ENCODE data around the gene NOS1. TPM values are rescaled to one million over a fixed set of nuclear protein-coding genes. Genes with fewer than 3 reads are reported as not detected.

The NOS1 gene
- total RNA-seq, 1 experiment from 2014 or later: 2.3 TPM

DNA sequence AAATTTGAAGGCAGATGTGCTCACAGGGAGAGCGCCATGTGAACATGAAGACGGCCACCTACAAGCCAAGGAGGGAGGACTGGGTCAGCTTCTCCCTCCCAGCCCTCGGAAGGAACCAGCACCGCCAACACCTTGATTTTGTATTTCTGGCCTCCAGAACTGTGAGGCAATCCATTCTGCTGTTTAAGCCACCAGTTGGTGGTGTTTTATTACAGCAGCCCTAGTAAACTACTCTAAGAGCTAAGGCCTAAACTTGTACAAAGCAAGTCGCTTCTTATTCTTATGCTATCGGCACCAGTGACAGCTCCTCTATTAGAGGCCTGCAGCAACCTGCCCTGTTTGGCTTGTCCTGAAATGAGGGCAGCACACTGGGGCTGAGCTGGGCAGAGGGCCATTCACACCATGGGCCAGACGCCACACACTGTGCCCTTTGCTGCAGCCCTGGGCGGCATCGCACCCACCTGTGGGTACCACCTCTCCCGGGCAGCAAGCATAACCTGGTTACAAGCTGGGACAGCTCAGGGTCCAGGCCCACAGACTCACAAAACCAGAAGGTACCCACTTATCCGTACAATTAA is 62.7 kb downstream of the NOS1 start:
- TF ChIP-seq, protein P1, sequence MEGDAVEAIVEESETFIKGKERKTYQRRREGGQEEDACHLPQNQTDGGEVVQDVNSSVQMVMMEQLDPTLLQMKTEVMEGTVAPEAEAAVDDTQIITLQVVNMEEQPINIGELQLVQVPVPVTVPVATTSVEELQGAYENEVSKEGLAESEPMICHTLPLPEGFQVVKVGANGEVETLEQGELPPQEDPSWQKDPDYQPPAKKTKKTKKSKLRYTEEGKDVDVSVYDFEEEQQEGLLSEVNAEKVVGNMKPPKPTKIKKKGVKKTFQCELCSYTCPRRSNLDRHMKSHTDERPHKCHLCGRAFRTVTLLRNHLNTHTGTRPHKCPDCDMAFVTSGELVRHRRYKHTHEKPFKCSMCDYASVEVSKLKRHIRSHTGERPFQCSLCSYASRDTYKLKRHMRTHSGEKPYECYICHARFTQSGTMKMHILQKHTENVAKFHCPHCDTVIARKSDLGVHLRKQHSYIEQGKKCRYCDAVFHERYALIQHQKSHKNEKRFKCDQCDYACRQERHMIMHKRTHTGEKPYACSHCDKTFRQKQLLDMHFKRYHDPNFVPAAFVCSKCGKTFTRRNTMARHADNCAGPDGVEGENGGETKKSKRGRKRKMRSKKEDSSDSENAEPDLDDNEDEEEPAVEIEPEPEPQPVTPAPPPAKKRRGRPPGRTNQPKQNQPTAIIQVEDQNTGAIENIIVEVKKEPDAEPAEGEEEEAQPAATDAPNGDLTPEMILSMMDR (conservative IDR thresholded peaks at IDR 0.05): no peak
- H3T11ph ChIP-seq (ENCODE audit: low read length): no peak overlapping the region
- Mint-ChIP-seq H3K27me3 (ENCODE audit: low read depth) (peaks cover 2% of the 10 kb centered on the region), H3K27ac (no peak overlapping the region), H3K9me3 (peaks cover 10 to 13% of the 10 kb centered on the region in 2 experiments), H3K4me1 (peaks cover 13% of the 10 kb centered on the region in 2 experiments), H3K4me3 (no peak overlapping the region), H3K36me3 (ENCODE audit: insufficient read depth in 1 of 3, low read depth in 3 of 3) (peaks cover 2 to 11% (median 8%) of the 10 kb centered on the region in 3 experiments; a peak in 5 of 7 replicates)
- H2BK20ac ChIP-seq (ENCODE audit: low read depth, low read length, poor library complexity, severe bottlenecking): no peak overlapping the region
- DNase-seq: no peak
- no peak overlapping the region for H3K14ac ChIP-seq (ENCODE audit: insufficient read depth, low read length)
- H3K4me2 ChIP-seq (ENCODE audit: insufficient read depth, insufficient read length, low read length): no peak overlapping the region
- no peak overlapping the region for H4K91ac ChIP-seq (ENCODE audit: insufficient read length, low read depth, low read length)
- H3K23me2 ChIP-seq (ENCODE audit: insufficient read length, low read depth, low read length, poor library complexity, severe bottlenecking): no peaks in the 10 kb centered on the region
- H3K4ac ChIP-seq (ENCODE audit: low read depth, low read length): no peak overlapping the region
- H3K27me3 ChIP-seq (ENCODE audit: insufficient read depth, low read length): no peaks in the 10 kb centered on the region
- H2BK120ac ChIP-seq (ENCODE audit: low read depth, low read length, poor library complexity, severe bottlenecking): no peak overlapping the region
- no peak overlapping the region for H3K18ac ChIP-seq (ENCODE audit: insufficient read length, low read depth, low read length)
- H3K79me2 ChIP-seq (ENCODE audit: insufficient read depth, low read length): no peaks in the 10 kb centered on the region
- H3K56ac ChIP-seq (ENCODE audit: insufficient read length, low read depth, low read length): no peak overlapping the region
- H2BK5ac ChIP-seq (ENCODE audit: insufficient read length, low read length): no peak overlapping the region
- H2AK5ac ChIP-seq (ENCODE audit: insufficient read length, low read length): no peak overlapping the region
- no peak overlapping the region for H2BK15ac ChIP-seq (ENCODE audit: low read depth, low read length)
- H3K27ac ChIP-seq (ENCODE audit: insufficient read length, low read depth, low read length): no peak overlapping the region
- H3K23ac ChIP-seq (ENCODE audit: insufficient read length, low read depth, low read length): no peak overlapping the region
- WGBS (ENCODE audit: extremely low coverage, insufficient read length, low lambda C conversion rate): no CpG with 5 or more reads among the region's 11 CpGs
- no peak overlapping the region for H2AFZ ChIP-seq (ENCODE audit: low read length)
- H3K9me3 ChIP-seq (ENCODE audit: control insufficient read depth, low read depth, low read length): no peaks in the 10 kb centered on the region
- no peak overlapping the region for H4K8ac ChIP-seq (replicated peaks; ENCODE audit: insufficient read length, low read depth, low read length)
- no peaks in the 10 kb centered on the region for H3K4me1 ChIP-seq (ENCODE audit: insufficient read depth, low read length)
- no peak overlapping the region for H4K5ac ChIP-seq (ENCODE audit: insufficient read length, low read depth, low read length)
- H3K9ac ChIP-seq (ENCODE audit: extremely low read depth, insufficient read length, low read length): no peak overlapping the region
- no peaks in the 10 kb centered on the region for H3K79me1 ChIP-seq (ENCODE audit: insufficient read depth, low read depth, low read length, poor library complexity, severe bottlenecking)
- no peaks in the 10 kb centered on the region for H4K20me1 ChIP-seq (ENCODE audit: control insufficient read depth, insufficient read depth, insufficient read length)
- no peak overlapping the region for H2BK12ac ChIP-seq (ENCODE audit: insufficient read length, low read depth, low read length)
